Activated T-helper 1 cell treated with anti-CD3 and anti-CD28 coated beads, Interleukin-12 subunit alpha, Interleukin-12 subunit beta, Interleukin-2, Interleukin-4 antibody, amounts not matched to agents 30 ng/mL and 10 ng/mL and 1 ng/mL, durations not matched to agents 14 hours and 24 hours and 36 hours (primary cell): ENCODE measurements around the gene XPA. TPM values are rescaled to one million over a fixed set of nuclear protein-coding genes. Genes with fewer than 3 reads are reported as not detected.

Experiments used
- DNase-seq: peaks from one replicate; pipeline ENCODE4 v3.0.0; 2021; ENCODE audit warnings: low spot score
- H3K27ac Mint-ChIP-seq: one replicate; pipeline ENCODE4 v1.8.0; 2021; ENCODE audit warnings: mild to moderate bottlenecking, mixed read lengths
- H3K27me3 Mint-ChIP-seq: one replicate; pipeline ENCODE4 v1.8.0; 2022; ENCODE audit warnings: mild to moderate bottlenecking, moderate library complexity, mixed read lengths; ENCODE audit not compliant: insufficient read depth
- H3K36me3 Mint-ChIP-seq: one replicate; pipeline ENCODE4 v1.8.0; 2021; ENCODE audit warnings: low read depth, mixed read lengths
- H3K4me1 Mint-ChIP-seq: one replicate; pipeline ENCODE4 v1.8.0; 2021; ENCODE audit warnings: low read depth, mixed read lengths
- H3K4me3 Mint-ChIP-seq: one replicate; pipeline ENCODE4 v1.8.0; 2021; ENCODE audit warnings: mild to moderate bottlenecking, moderate library complexity, mixed read lengths
- H3K9me3 Mint-ChIP-seq: one replicate; pipeline ENCODE4 v1.8.0; 2021; ENCODE audit warnings: mixed read lengths
- intact Hi-C: fragments of 100-400 bp; cut with micrococcal nuclease; formaldehyde crosslinking; loops from one replicate; pipeline ENCODE4 v1.15.1; 2024
- total RNA-seq: library from RNA; stranded (reverse); gene quantifications from 2 replicates; pipeline ENCODE4 v1.2.3, GENCODE V29; 2022

The XPA gene
- total RNA-seq, 1 donor from 2014 or later = 11.3 TPM

GRCh38 chr9:97633859-97634490 lies 63.2 kb downstream of the XPA start:
- no peak for DNase-seq
- peak overlapping the region; percentile 99 for H3K27ac Mint-ChIP-seq
- H3K27me3 Mint-ChIP-seq = no peaks in the 10 kb centered on the region
- H3K4me3 Mint-ChIP-seq = peak overlapping the region; percentile 94
- H3K9me3 Mint-ChIP-seq = no peaks in the 10 kb centered on the region
- H3K4me1 Mint-ChIP-seq = peaks cover 56% of the 10 kb centered on the region
- intact Hi-C loops = loop anchor here (1.0 to 10.0 kb wide), 11 partner anchors 19 to 1215 kb away; partner anchors contain the start of genes TRMO, XPA, ZNF367 and ZNF510
- H3K36me3 Mint-ChIP-seq = peaks cover 17% of the 10 kb centered on the region

GRCh38 chr9:97632985-97633858 lies 63.9 kb downstream of the XPA start, which contains the start of the genes NCBP1 and TSTD2:
Gene NCBP1 (plus strand): TSS chr9:97633821. CDS start chr9:97633882, 61 bp downstream.
Gene TSTD2 (minus strand): TSS chr9:97633368. CDS start chr9:97627562, 5,806 bp downstream.
- no peaks in the 10 kb centered on the region for H3K9me3 Mint-ChIP-seq
- peak; percentile 95 for DNase-seq
- H3K36me3 Mint-ChIP-seq = peaks cover 16% of the 10 kb centered on the region
- intact Hi-C loops = loop anchor here (1.0 to 10.0 kb wide), 12 partner anchors 18 to 1214 kb away; partner anchors contain the start of genes TRMO, XPA, ZNF367 and ZNF510
- peak within 1 kb of the TSS; percentile 99 for H3K27ac Mint-ChIP-seq
- H3K4me3 Mint-ChIP-seq = peak within 1 kb of the TSS; percentile 94
- peaks cover 48% of the 10 kb centered on the region for H3K4me1 Mint-ChIP-seq
- no peaks in the 10 kb centered on the region for H3K27me3 Mint-ChIP-seq

- Mint-ChIP-seq H3K4me3 (peak overlapping the region; percentile 94), H3K27me3 (no peaks in the 10 kb centered on the region), H3K9me3 (no peaks in the 10 kb centered on the region), H3K27ac (peak overlapping the region; percentile 99), H3K36me3 (peaks cover 16% of the 10 kb centered on the region), H3K4me1 (peaks cover 40% of the 10 kb centered on the region)
- DNase-seq = peak; percentile 2
- intact Hi-C loops = loop anchor here (1.0 to 10.0 kb wide), 5 partner anchors 221 to 1214 kb away; partner anchors contain the start of genes ZNF367 and ZNF510
These were observed 64.7 kb downstream of the XPA start for GRCh38 chr9:97632248-97632984.

- Mint-ChIP-seq H3K9me3 (no peaks in the 10 kb centered on the region), H3K4me3 (no peak overlapping the region), H3K4me1 (peaks cover 25% of the 10 kb centered on the region), H3K27me3 (no peaks in the 10 kb centered on the region), H3K36me3 (peaks cover 9% of the 10 kb centered on the region), H3K27ac (no peak overlapping the region)
- no peak for DNase-seq
- intact Hi-C loops = loop anchor here (5.0 to 10.0 kb wide), 3 partner anchors 277 to 856 kb away; partner anchors contain the start of gene ZNF510
These were observed 66.5 kb downstream of the XPA start for GRCh38 chr9:97630591-97630990.

GRCh38 chr9:97629156-97629555 lies 68.0 kb downstream of the XPA start:
- DNase-seq = no peak
- Mint-ChIP-seq H3K27ac (no peak overlapping the region), H3K27me3 (no peaks in the 10 kb centered on the region), H3K9me3 (no peaks in the 10 kb centered on the region), H3K4me1 (peaks cover 10% of the 10 kb centered on the region), H3K36me3 (peaks cover 4% of the 10 kb centered on the region), H3K4me3 (no peak overlapping the region)
- intact Hi-C loops = no loop called here

- H3K4me1 Mint-ChIP-seq = peaks cover 9% of the 10 kb centered on the region
These were observed 68.5 kb downstream of the XPA start for GRCh38 chr9:97628668-97629067.

GRCh38 chr9:97627624-97628023 lies 69.5 kb downstream of the XPA start:
- Mint-ChIP-seq H3K36me3 (peaks cover 9% of the 10 kb centered on the region), H3K4me1 (peaks cover 9% of the 10 kb centered on the region), H3K27me3 (no peaks in the 10 kb centered on the region), H3K9me3 (no peaks in the 10 kb centered on the region), H3K4me3 (no peak overlapping the region), H3K27ac (no peak overlapping the region)
- DNase-seq = no peak
- intact Hi-C loops = no loop called here

More at GRCh38 chr9:97628668-97629067, 68.5 kb downstream of the XPA start:
- Mint-ChIP-seq H3K36me3 (peaks cover 4% of the 10 kb centered on the region), H3K9me3 (no peaks in the 10 kb centered on the region), H3K27me3 (no peaks in the 10 kb centered on the region), H3K27ac (no peak overlapping the region), H3K4me3 (no peak overlapping the region)
- no peak for DNase-seq
- intact Hi-C loops = no loop called here

- H3K4me3 Mint-ChIP-seq = no peak overlapping the region
- H3K9me3 Mint-ChIP-seq = no peaks in the 10 kb centered on the region
- DNase-seq = no peak
- H3K4me1 Mint-ChIP-seq = no peaks in the 10 kb centered on the region
- intact Hi-C loops = no loop called here
- no peaks in the 10 kb centered on the region for H3K27me3 Mint-ChIP-seq
- H3K27ac Mint-ChIP-seq = no peak overlapping the region
- H3K36me3 Mint-ChIP-seq = peaks cover 18% of the 10 kb centered on the region
These were observed 71.5 kb downstream of the XPA start for GRCh38 chr9:97625620-97626019.

Other genes starting within 250 kb of the XPA start
- 0.81 and 0.86 TPM in 2 replicates for gene TMOD1, start 195.7 kb downstream of the XPA start, total RNA-seq
- 16.4 and 19.2 TPM in 2 replicates for gene TSTD2, start 64.0 kb downstream of the XPA start, total RNA-seq
- gene NCBP1, start 63.5 kb downstream of the XPA start, total RNA-seq = 43.2 and 50.5 TPM in 2 replicates
- gene FOXE1, start 155.9 kb upstream of the XPA start, total RNA-seq = 0.05 TPM in 1 of 2 replicates, not detected in the other
- 13.1 and 14.5 TPM in 2 replicates for gene TRMO, start 225.2 kb upstream of the XPA start, total RNA-seq
- 0.24 and 0.31 TPM in 2 replicates for gene HEMGN, start 240.8 kb upstream of the XPA start, total RNA-seq